ENCODE data around the gene PERM1. TPM values are rescaled to one million over a fixed set of nuclear protein-coding genes. Genes with fewer than 3 reads are reported as not detected.
A peak's percentile ranks its signal among the peaks of the same experiment; 100 is the strongest.

PERM1 gene
- total and polyA plus RNA-seq, 2 of the 8 experiments (the other 6 are each of a cell fraction or from before 2014, with no cell fraction given): not detected

- TF ChIP-seq CHD7 (IDR thresholded peaks at IDR 0.05; ENCODE audit: insufficient replicate concordance, low read length) (no peak), KDM4A (IDR thresholded peaks at IDR 0.05; ENCODE audit: low read depth, low read length, severe bottlenecking) (peak; percentile 28), SAP30 (IDR thresholded peaks at IDR 0.05; ENCODE audit: insufficient read depth, insufficient replicate concordance, low read length) (no peak), TAF7 (optimal IDR thresholded peaks at IDR 0.05; ENCODE audit: borderline replicate concordance, low read depth, low read length) (no peak), MAX (IDR thresholded peaks at IDR 0.05) (peak; percentile 77), CHD2 (IDR thresholded peaks at IDR 0.05; ENCODE audit: low read length) (no peak), USF2 (IDR thresholded peaks at IDR 0.05; ENCODE audit: low read length) (no peak), SUZ12 (IDR thresholded peaks at IDR 0.05; ENCODE audit: low read length) (peak; percentile 0; the same call in 1 of the 2 replicates)
These were observed 16.3 kb upstream of the PERM1 start (continued) for GRCh38 chr1:997993-998744.
